Adrenal gland (tissue), 12 donors: ENCODE data around the gene ADAMTSL5. TPM values are rescaled to one million over a fixed set of nuclear protein-coding genes. Genes with fewer than 3 reads are reported as not detected.
A peak's percentile ranks its signal among the peaks of the same experiment; 100 is the strongest.

ENCODE experiments used
- DNase-seq, 7 donors: peaks; one replicate each; pipeline ENCODE4 v3.0.0-alpha.2; 2019 to 2020
- H3K27ac ChIP-seq, 5 donors: fragments of 200-600 bp; sonication (generic) in 4 of 5; 1 replicate in 3 of 5; 2 replicates in 2 of 5; pipeline versions ENCODE4 v1.5.1 to v1.8.0; 2016 to 2020; ENCODE audit warnings: mild to moderate bottlenecking in 1 of 5
- H3K27me3 ChIP-seq: fragments of 200-600 bp; 2 replicates; pipeline ENCODE4 v1.8.0; 2021
- H3K36me3 ChIP-seq, 2 donors: fragments of 200-600 bp; replicated peaks in 1 of 2; 1 replicate in 1 of 2; 2 replicates in 1 of 2; pipeline versions ENCODE4 v1.5.1 to v1.8.0; 2018 to 2022
- H3K4me1 ChIP-seq, 2 donors: fragments of 200-600 bp; replicated peaks in 1 of 2; 1 replicate in 1 of 2; 2 replicates in 1 of 2; pipeline versions ENCODE4 v1.5.1 to v1.8.0; 2018 to 2021
- H3K4me3 ChIP-seq, 4 donors: fragments of 200-600 bp; sonication (generic) in 3 of 4; one replicate each; pipeline ENCODE4 v1.5.1; 2016 to 2018
- H3K9me3 ChIP-seq, 3 donors: fragments of 200-600 bp; sonication (generic) in 1 of 3; replicated peaks in 1 of 3; 1 replicate in 2 of 3; 2 replicates in 1 of 3; pipeline versions ENCODE4 v1.5.1 to v1.8.0; 2016 to 2021
- CTCF ChIP-seq, 6 experiments: fragments of 450-650 bp in 4 of 6; fragments of 200-600 bp in 2 of 6; sonication (generic) in 1 of 6; IDR thresholded peaks; 1 replicate in 5 of 6; 2 replicates in 1 of 6; pipeline versions ENCODE4 v1.5.1 to v1.8.0; 2016 to 2021; ENCODE audit warnings: antibody characterized with exemption in 6 of 6, mild to moderate bottlenecking in 2 of 6, moderate library complexity in 1 of 6
- POLR2A ChIP-seq, 2 donors: fragments of 450-650 bp; IDR thresholded peaks; one replicate each; pipeline ENCODE4 v1.6.1; 2017; ENCODE audit warnings: antibody characterized with exemption in 2 of 2, mild to moderate bottlenecking in 2 of 2, moderate library complexity in 1 of 2
- WGBS, 4 donors: extraction: QIAGEN DNeasy Blood & Tissue Kit in 2 of 4; methylation state at CpG; one replicate each; pipeline versions ENCODE4 v1.1.5 to v1.1.7; 2013 to 2017; 5-methylcytosine and 5-hydroxymethylcytosine counted together
- intact Hi-C, 2 donors: fragments of 100-400 bp; cut with DNase I; formaldehyde crosslinking; loops; one replicate each; pipeline versions ENCODE4 v1.14.1 to v1.15.0; 2022 to 2023
- polyA plus RNA-seq, 3 donors: library from polyadenylated mRNA; stranded (reverse); fragments of 200-250 nt in 2 of 3; fragments of 350-450 nt in 1 of 3; fragmentation: Illumina TruSeq in 1 of 3; extraction: RNeasy Lipid Tissue Mini Kit (QIAGEN cat#74804) in 1 of 3; gene quantifications; one replicate each; pipeline ENCODE4 v1.2.3, GENCODE V29; 2013 to 2014
- total RNA-seq, 9 donors: library from RNA; depleted of rRNA in 4 of 9; stranded (reverse); fragments of >200 nt in 4 of 9; fragments of 120-200 nt in 1 of 9; fragmentation: NEBNext Ultra II Directional in 1 of 9; extraction: Animal tissue kit (Norgen Biotek cat#: 25700) in 1 of 9; gene quantifications; one replicate each; pipeline versions ENCODE4 v1.1.0 to v1.2.4, GENCODE V29; 2013 to 2023
- donor health status: healthy with polysubstance abuse.
- donor health status: Bipolar disorder and iron deficiency.
- donor health status: DM: yes; HTN: yes; CAD: no.
- donor health status: DM: no; HTN: no; CAD: no.
- donor health status: DM: no; HTN: no; CAD: no.
- donor health status: DM: yes; HTN: yes; CAD: no.

Gene ADAMTSL5
- total and polyA plus RNA-seq, 12 donors: 0.61 to 8.8 (median 1.8) TPM

GRCh38 chr19:1483131-1483978 lies 29.5 kb downstream of the ADAMTSL5 start:
- Histone ChIP-seq H3K9me3 (no peaks in the 10 kb centered on the region), H3K27me3 (no peaks in the 10 kb centered on the region), H3K4me1 (peaks cover 2 to 8% of the 10 kb centered on the region in 2 donors), H3K27ac (no peak overlapping the region), H3K4me3 (no peak overlapping the region), H3K36me3 (no peaks in the 10 kb centered on the region)
- DNase-seq: peak in 1 of 7 donors; percentile 14
- 87 to 93% (median 91%) methylated on average over 15 to 77 of the region's 77 CpGs for WGBS, 4 donors
- TF ChIP-seq CTCF (IDR thresholded peaks at IDR 0.05): no peak
- no peak for TF ChIP-seq POLR2A (IDR thresholded peaks at IDR 0.05)
- intact Hi-C loops: no loop called here

- Histone ChIP-seq H3K27me3 (no peaks in the 10 kb centered on the region), H3K4me3 (no peak overlapping the region), H3K9me3 (no peaks in the 10 kb centered on the region), H3K4me1 (peaks cover 8 to 16% of the 10 kb centered on the region in 2 donors), H3K27ac (no peak overlapping the region), H3K36me3 (no peaks in the 10 kb centered on the region)
- TF ChIP-seq CTCF (IDR thresholded peaks at IDR 0.05) (no peak), POLR2A (IDR thresholded peaks at IDR 0.05) (no peak)
- intact Hi-C loops: no loop called here
- peak in 1 of 7 donors; percentile 19 for DNase-seq
- WGBS, 4 donors: 68 to 79% (median 78%) methylated on average over 12 to 37 of the region's 37 CpGs
These were observed 30.3 kb downstream of the ADAMTSL5 start for GRCh38 chr19:1482361-1483130.

GRCh38 chr19:1481893-1482360 lies 30.9 kb downstream of the ADAMTSL5 start:
- TF ChIP-seq POLR2A (IDR thresholded peaks at IDR 0.05) (no peak), CTCF (IDR thresholded peaks at IDR 0.05) (no peak)
- Histone ChIP-seq H3K36me3 (no peaks in the 10 kb centered on the region), H3K27ac (no peak overlapping the region), H3K27me3 (no peaks in the 10 kb centered on the region), H3K4me3 (no peak overlapping the region), H3K9me3 (no peaks in the 10 kb centered on the region), H3K4me1 (peaks cover 8 to 19% of the 10 kb centered on the region in 2 donors)
- intact Hi-C loops: no loop called here
- WGBS, 4 donors: 90 to 98% (median 92%) methylated on average over 10 to 36 of the region's 36 CpGs
- peak in 1 of 7 donors; percentile 14 for DNase-seq

GRCh38 chr19:1481224-1481892 lies 31.5 kb downstream of the ADAMTSL5 start:
- no peaks in the 10 kb centered on the region for H3K9me3 ChIP-seq
- H3K27ac ChIP-seq: no peak overlapping the region
- no peak for TF ChIP-seq CTCF (IDR thresholded peaks at IDR 0.05)
- no peak for TF ChIP-seq POLR2A (IDR thresholded peaks at IDR 0.05)
- H3K36me3 ChIP-seq: no peaks in the 10 kb centered on the region
- intact Hi-C loops: no loop called here
- H3K4me3 ChIP-seq: no peak overlapping the region
- H3K4me1 ChIP-seq: peaks cover 8 to 19% of the 10 kb centered on the region in 2 donors
- peak in 1 of 7 donors; percentile 14 for DNase-seq
- no peaks in the 10 kb centered on the region for H3K27me3 ChIP-seq
- WGBS, 4 donors: 86 to 91% (median 88%) methylated on average over 14 to 26 of the region's 26 CpGs
